ENCODE data around the gene JCHAIN.

Gene JCHAIN

DNA sequence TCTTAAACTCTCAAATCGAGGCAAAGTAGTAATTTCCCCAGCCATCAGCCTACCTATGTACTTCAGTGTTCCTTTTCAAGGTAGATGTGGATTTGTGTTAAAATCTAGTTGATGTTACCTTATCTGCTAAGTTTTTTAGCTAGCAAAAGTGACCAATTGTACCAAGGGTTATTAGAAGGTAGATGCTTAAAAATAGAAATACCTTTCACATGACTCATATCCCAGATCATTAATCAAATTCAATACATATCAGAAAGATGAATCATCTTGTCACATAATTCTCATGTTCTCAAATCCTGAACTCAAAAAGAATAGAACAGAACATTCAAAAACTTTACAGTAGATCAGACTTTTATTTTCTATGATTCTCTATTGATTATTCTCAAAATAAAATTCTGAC is 34.3 kb downstream of the JCHAIN start:
- TF ChIP-seq, protein P1, sequence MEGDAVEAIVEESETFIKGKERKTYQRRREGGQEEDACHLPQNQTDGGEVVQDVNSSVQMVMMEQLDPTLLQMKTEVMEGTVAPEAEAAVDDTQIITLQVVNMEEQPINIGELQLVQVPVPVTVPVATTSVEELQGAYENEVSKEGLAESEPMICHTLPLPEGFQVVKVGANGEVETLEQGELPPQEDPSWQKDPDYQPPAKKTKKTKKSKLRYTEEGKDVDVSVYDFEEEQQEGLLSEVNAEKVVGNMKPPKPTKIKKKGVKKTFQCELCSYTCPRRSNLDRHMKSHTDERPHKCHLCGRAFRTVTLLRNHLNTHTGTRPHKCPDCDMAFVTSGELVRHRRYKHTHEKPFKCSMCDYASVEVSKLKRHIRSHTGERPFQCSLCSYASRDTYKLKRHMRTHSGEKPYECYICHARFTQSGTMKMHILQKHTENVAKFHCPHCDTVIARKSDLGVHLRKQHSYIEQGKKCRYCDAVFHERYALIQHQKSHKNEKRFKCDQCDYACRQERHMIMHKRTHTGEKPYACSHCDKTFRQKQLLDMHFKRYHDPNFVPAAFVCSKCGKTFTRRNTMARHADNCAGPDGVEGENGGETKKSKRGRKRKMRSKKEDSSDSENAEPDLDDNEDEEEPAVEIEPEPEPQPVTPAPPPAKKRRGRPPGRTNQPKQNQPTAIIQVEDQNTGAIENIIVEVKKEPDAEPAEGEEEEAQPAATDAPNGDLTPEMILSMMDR (IDR thresholded peaks at IDR 0.05; ENCODE audit: insufficient read depth, low read length, missing control alignments): no peak
- POLR2A ChIA-PET: no interaction called here
- CTCF ChIA-PET: interaction anchor here (1.2 kb wide), 1 partner anchor 20 kb away, joined by 3 read pairs; no protein-coding TSS in a partner anchor
- no peak for DNase-seq (ENCODE audit: low read depth, low spot score)
- H3K4me3 ChIP-seq (ENCODE audit: low read depth, low read length): no peak overlapping the region

DNA sequence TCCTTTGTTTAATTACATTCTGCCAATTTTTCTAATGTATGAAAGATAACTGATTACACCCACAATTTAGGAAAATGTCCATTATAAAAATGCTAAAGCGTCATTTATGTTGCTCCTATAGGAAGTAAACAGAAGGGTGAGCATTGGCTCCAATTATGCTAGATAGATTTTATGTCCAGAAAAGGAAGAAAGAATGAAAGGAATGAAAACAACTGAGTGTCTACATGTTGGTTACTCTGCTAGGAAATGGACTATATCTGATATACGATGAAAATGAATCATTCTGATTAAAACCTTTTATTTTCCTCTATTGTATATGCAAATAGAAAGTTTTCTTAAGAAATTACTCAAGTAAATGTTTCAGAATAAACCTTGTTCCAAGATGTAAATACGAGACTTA is 36.1 kb downstream of the JCHAIN start:
- CTCF ChIA-PET: interaction anchor here (1.7 to 3.6 kb wide), 2 partner anchors 8 to 22 kb away, joined by 6 to 11 read pairs; no protein-coding TSS in a partner anchor
- no peak overlapping the region for H3K4me3 ChIP-seq (ENCODE audit: low read depth, low read length)
- DNase-seq (ENCODE audit: low read depth, low spot score): no peak
- TF ChIP-seq, protein P1 (IDR thresholded peaks at IDR 0.05; ENCODE audit: insufficient read depth, low read length, missing control alignments): no peak
- POLR2A ChIA-PET: no interaction called here

DNA sequence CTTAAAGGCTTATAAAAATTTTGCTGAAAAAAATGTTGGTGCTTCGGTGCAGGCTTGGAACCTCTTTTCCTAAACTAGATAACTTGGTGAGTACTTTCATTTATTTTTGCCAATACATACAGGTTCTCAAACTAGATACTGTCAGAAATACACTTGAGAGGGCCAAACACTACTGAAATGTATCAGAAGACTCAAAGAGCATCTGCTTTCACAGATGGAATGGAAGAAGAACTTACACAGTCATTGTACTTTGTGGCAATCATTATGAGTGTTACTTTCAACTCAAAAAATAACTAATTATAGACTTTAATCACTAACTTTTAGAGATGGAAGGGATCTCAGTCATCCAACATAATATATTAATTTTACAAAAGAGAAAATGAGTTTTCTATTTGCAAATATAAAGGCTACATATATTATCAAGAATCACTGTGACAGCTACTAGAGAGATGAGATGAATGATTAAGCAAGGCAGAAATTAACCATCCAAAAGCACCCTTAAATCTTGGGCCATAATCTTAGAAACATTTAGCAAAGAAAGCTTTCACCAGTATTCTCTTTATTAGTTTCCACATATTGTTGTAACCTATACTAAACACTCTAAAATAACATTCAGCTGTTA is 36.7 kb downstream of the JCHAIN start:
- TF ChIP-seq, protein P1 (IDR thresholded peaks at IDR 0.05; ENCODE audit: insufficient read depth, low read length, missing control alignments): no peak
- POLR2A ChIA-PET: no interaction called here
- CTCF ChIA-PET: interaction anchor here (1.7 to 3.6 kb wide), 2 partner anchors 9 to 22 kb away, joined by 6 to 11 read pairs; no protein-coding TSS in a partner anchor
- no peak for DNase-seq (ENCODE audit: low read depth, low spot score)
- H3K4me3 ChIP-seq (ENCODE audit: low read depth, low read length): no peak overlapping the region

DNA sequence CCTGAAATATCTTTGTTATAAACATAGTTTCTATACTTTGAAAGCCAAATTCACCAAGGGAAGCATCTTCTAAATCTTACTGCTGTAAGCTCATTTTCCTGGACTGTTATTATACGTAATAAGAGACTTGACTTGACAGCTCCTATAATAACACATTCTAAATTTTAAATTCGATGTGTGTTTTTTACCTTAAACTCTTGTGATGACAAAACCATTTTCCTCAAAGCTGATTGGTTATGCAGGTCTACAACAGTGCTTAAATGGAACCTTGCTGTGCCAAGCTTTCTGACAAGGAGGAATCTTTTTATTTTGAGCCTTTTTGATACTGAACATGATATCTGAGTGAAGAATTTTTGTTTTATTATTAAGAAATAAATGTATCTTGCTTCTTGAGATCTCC is 37.9 kb downstream of the JCHAIN start, which contains the start of gene ENAM:
TSS of gene ENAM (plus strand) at position 301 of the 400 bp plus-strand sequence. CDS start 757 bp downstream, outside the sequence.
- TF ChIP-seq, protein P1 (IDR thresholded peaks at IDR 0.05; ENCODE audit: insufficient read depth, low read length, missing control alignments): no peak
- DNase-seq (ENCODE audit: low read depth, low spot score): no peak
- no peak within 1 kb of the TSS for H3K4me3 ChIP-seq (ENCODE audit: low read depth, low read length)
- CTCF ChIA-PET: interaction anchor here (0.8 to 3.6 kb wide), 3 partner anchors 10 to 27 kb away, joined by 3 to 11 read pairs (median 7); no protein-coding TSS in a partner anchor
- POLR2A ChIA-PET: no interaction called here

DNA sequence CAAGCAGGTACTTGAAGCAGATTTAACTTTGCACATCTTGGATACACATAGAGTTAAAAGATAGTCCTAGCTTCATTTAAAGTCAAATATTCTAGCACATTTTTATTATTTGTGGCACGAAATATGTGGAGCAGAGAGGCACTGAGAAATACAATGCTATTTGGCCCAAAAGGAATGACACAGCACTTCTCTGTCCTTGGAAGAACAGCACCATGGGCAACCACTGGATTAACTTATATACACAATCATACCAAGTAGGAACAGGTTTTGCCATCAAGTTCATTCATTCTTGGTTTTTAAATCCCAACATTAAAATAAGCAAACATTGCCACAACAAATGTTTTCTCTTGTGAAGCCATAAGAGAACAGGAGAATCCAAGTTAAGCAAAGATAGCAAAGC is 38.7 kb downstream of the JCHAIN start:
- no peak for DNase-seq (ENCODE audit: low read depth, low spot score)
- ChIA-PET CTCF (interaction anchor here (0.8 to 3.6 kb wide), 3 partner anchors 11 to 26 kb away, joined by 3 to 11 read pairs (median 7); no protein-coding TSS in a partner anchor), POLR2A (no interaction called here)
- H3K4me3 ChIP-seq (ENCODE audit: low read depth, low read length): no peak overlapping the region
- TF ChIP-seq, protein P1 (IDR thresholded peaks at IDR 0.05; ENCODE audit: insufficient read depth, low read length, missing control alignments): no peak

DNA sequence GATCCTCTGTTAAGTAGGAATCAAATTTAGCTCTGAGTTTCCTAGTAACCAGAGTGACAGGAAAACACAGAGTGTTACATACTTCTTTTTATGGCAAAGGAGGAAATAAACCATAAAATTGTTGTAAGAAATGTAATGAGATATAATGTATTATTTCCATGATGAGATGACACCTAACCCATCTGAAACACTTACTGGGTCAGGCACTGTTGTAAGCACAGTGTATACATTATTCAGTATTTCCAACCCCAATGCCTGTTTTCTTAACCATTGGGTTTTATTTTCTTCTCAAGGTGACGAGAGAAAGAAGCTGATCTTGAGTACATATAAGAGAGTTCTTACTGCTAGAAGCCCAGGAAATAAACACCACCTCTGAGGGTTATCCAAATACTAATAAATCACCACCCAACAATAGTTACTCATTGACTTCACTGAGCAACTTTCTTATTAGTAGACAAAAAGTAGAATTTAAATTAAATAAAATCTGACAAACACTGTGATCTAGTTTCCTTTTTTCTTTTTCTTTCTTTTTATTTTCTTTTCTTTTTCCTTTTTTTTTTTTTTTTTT is 42.0 kb downstream of the JCHAIN start:
- no peak overlapping the region for H3K4me3 ChIP-seq (ENCODE audit: low read depth, low read length)
- POLR2A ChIA-PET: no interaction called here
- TF ChIP-seq, protein P1 (IDR thresholded peaks at IDR 0.05; ENCODE audit: insufficient read depth, low read length, missing control alignments): no peak
- CTCF ChIA-PET: no interaction called here
- DNase-seq (ENCODE audit: low read depth, low spot score): no peak
